IMR-90 (cell line): ENCODE results near the gene VPREB3.

Source experiments
- BHLHE40 ChIP-seq: fragments of 150-350 bp; IDR thresholded peaks from 2 replicates; pipeline ENCODE4 v1.6.1; 2016; ENCODE audit warnings: mild to moderate bottlenecking, low read depth, low read length
- CEBPB ChIP-seq: IDR thresholded peaks from 2 replicates; pipeline ENCODE4 v1.6.1; 2012; ENCODE audit warnings: low read depth, low read length, improper control_type of control experiment
- CTCF ChIP-seq: conservative IDR thresholded peaks from 2 replicates; pipeline ENCODE4 v1.5.1; 2012; ENCODE audit warnings: mild to moderate bottlenecking, low read depth, low read length, improper control_type of control experiment
- MAFK ChIP-seq: IDR thresholded peaks from 2 replicates; pipeline ENCODE4 v1.6.1; 2012; ENCODE audit warnings: low read depth, low read length, improper control_type of control experiment
- MAZ ChIP-seq: IDR thresholded peaks from 2 replicates; pipeline ENCODE4 v1.6.1; 2012; ENCODE audit warnings: low read depth, mild to moderate bottlenecking, low read length, improper control_type of control experiment, moderate library complexity, borderline replicate concordance
- MXI1 ChIP-seq: IDR thresholded peaks from 2 replicates; pipeline ENCODE4 v1.6.1; 2012; ENCODE audit warnings: low read depth, mild to moderate bottlenecking, low read length, moderate library complexity, borderline replicate concordance
- NFE2L2 ChIP-seq: fragments of 150-350 bp; IDR thresholded peaks from 2 replicates; pipeline ENCODE4 v1.6.1; 2016; ENCODE audit warnings: low read depth, mild to moderate bottlenecking, low read length
- POLR2A ChIP-seq: IDR thresholded peaks from 2 replicates; pipeline ENCODE4 v1.6.1; 2012; ENCODE audit warnings: mild to moderate bottlenecking, low read depth, low read length
- RAD21 ChIP-seq: IDR thresholded peaks from 2 replicates; pipeline ENCODE4 v1.6.1; 2012; ENCODE audit warnings: low read length, improper control_type of control experiment
- RCOR1 ChIP-seq: IDR thresholded peaks from 2 replicates; pipeline ENCODE4 v1.6.1; 2012; ENCODE audit warnings: mild to moderate bottlenecking, low read length, improper control_type of control experiment; ENCODE audit not compliant: insufficient replicate concordance
- RFX5 ChIP-seq: IDR thresholded peaks from 2 replicates; pipeline ENCODE4 v1.8.0; 2012; ENCODE audit warnings: low read depth, mild to moderate bottlenecking, low read length, moderate library complexity
- SMC3 ChIP-seq: fragments of 150-350 bp; IDR thresholded peaks from 2 replicates; pipeline ENCODE4 v1.6.1; 2016; ENCODE audit warnings: low read depth, mild to moderate bottlenecking, antibody characterized with exemption, low read length, moderate library complexity
- USF2 ChIP-seq: fragments of 150-350 bp; IDR thresholded peaks from 2 replicates; pipeline ENCODE4 v1.6.1; 2017; ENCODE audit warnings: mild to moderate bottlenecking, antibody characterized with exemption, low read length, low read depth
- TF ChIP-seq, protein P1 (sequence below): fragments of 150-350 bp; IDR thresholded peaks from 2 replicates; pipeline ENCODE4 v1.6.1; 2016; ENCODE audit warnings: low read depth, mild to moderate bottlenecking, low read length, moderate library complexity, borderline replicate concordance

- TF ChIP-seq CTCF (no peak), POLR2A (no peak), RCOR1 (no peak), RAD21 (no peak), BHLHE40 (no peak), SMC3 (no peak), USF2 (no peak), MXI1 (no peak), MAZ (no peak), RFX5 (no peak), CEBPB (no peak), MAFK (no peak), NFE2L2 (no peak)
- TF ChIP-seq, protein P1, sequence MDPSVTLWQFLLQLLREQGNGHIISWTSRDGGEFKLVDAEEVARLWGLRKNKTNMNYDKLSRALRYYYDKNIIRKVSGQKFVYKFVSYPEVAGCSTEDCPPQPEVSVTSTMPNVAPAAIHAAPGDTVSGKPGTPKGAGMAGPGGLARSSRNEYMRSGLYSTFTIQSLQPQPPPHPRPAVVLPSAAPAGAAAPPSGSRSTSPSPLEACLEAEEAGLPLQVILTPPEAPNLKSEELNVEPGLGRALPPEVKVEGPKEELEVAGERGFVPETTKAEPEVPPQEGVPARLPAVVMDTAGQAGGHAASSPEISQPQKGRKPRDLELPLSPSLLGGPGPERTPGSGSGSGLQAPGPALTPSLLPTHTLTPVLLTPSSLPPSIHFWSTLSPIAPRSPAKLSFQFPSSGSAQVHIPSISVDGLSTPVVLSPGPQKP, result no peak
Observed at GRCh38 chr22:23767303-23767672, 13.1 kb upstream of the VPREB3 start.
